TTC549 (cell line): Measurements from ENCODE around the gene MTCL1.

Experiments used
- FAIRE-seq: peaks from 2 replicates; lab custom pipeline; 2012; peaks lifted over from hg19 to GRCh38; lab: Jason Lieb, UNC

Gene MTCL1

DNA sequence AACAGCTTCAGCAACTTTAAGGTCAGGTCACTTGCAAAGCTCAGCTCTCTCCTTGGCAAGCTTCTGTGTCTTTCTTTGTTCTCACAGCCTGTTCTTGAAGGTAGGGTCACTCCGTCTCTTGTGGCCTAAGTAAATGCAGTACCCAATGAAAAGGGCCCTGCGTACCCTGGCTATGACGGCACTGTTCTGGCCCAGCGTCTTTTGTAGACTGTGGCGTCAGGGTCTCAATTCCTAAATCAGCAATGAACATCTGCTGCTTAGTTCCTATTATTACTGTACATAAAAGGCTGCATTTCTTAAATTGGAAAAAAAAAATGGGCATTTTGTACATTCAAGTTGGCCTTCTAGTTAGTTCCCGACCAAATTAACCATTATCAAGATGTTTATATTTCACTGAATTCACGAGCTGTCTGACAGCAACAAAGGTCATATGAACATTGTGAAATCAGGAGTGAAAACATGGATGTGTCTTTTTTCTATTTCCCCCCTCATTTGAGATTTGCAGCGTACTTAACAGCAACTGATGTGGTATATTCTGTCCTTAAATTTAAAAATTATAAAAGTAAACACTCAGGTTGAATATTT, 17.0 kb upstream of the MTCL1 start:
- FAIRE-seq: no peak

DNA sequence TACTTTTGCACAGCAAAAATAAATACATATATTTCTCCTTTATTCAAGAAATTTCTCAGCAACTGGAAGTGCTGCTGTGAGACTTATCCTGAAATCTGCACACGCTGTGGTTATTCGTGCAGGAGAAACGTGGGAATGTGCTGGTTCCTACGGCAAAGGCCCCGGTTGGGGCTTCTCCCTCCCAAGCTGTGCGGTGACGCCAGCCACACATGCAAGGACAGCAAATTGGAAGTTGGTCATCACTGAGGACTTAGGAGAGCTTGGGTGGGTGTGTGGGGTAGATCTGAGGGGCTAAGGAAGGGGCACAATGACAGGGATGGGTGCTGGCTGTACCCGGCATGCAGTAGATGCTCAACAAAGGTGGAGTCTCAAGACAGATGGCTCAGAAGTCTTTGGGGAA, 16.5 kb upstream of the MTCL1 start:
- no peak for FAIRE-seq

GRCh38 chr18:8689517-8689916, 15.8 kb upstream of the MTCL1 start:
- no peak for FAIRE-seq

GRCh38 chr18:8694891-8695290, 10.5 kb upstream of the MTCL1 start:
- FAIRE-seq: no peak

DNA sequence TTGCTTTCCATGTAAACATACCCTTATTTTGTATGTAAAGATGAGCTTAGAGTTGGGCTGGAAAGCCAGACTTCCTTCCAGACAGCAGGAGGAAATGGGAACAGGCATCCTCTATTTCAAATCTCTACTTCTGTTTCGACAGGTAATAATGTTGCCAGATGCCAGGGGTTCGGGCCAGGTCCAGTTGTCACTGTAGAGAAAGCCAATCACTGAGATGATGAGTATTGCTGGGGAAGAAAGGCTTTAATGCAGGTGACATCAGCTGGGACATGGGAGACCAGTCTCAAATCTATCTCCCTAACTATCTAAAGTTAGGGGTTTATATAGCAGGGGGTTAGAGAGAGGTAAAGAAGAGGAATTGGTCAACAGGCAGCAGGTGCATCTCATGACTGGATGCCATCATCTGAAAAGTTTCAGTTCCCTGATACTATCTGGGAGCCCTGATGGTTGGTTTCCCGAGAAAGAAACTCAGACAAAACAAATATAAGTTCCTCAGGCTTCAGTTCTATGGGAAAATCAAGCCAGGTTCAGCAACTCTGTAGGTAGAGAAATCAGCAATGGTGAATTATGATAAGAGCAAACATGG, 9.3 kb upstream of the MTCL1 start:
- FAIRE-seq: no peak

- FAIRE-seq: peak; percentile 88
These were observed 8.6 kb upstream of the MTCL1 start for GRCh38 chr18:8696749-8697211.

DNA sequence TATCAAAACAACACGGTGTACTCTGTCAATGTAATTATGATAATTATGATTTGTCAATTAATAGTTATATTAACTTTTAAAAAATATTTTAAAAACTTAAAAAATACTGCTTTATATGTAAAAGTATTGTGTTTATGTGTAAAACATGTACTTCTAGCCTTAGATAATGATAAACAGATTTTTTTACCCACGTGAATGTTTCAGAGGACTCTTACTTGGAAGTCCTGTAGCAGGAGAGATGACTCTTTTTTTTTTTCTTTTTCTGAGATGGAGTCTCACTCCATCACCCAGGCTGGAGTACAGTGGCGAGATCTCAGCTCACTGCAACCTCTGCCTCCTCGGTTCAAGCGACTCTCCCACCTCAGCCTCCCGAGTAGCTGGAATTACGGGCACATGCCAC, 6.2 kb upstream of the MTCL1 start:
- no peak for FAIRE-seq

DNA sequence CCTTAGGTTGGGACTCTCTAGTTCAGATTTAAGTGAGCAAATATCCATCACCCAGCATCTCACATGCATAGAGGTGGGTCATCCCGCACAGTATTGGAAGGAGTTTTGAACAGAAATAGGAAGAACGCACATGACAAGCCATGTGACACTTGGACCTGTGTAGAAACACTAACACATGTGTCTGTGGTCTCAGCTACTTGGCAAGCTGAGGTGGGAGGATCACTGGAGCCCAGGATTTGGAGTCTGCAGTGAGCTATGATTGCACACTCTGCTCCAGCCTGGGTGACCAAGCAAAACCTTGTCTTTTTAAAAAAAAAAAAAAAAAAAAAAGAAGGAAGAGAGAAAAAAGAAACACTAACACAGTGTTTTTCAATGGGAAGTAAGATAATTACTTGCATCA, 5.4 kb upstream of the MTCL1 start:
- FAIRE-seq: no peak

DNA sequence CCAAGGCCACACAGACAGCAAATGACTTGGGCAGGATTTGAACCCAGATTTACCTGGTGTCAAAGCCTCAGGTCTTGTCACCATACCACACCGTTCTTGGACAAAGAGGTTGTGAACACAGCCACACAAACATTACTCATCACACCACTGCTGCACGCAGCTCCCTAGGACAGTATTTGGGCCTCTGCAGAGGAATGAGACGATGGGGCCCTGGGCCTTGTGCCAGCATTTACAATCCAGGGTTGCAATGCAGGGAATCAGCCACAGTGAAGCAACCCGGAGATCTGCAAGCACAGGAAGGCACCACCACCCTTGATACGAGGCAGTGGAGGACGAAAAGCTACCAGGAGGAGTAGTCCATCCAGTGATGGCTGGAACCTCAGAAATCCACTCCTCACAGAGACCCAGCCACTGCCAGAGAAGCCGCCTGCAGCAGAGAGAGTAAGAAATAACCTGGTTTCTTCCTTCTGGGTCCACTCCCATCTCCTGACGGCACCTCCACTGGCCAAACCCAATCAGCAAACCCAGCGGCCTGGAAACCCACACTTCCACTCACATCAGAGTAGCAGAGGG, 3.7 kb upstream of the MTCL1 start:
- no peak for FAIRE-seq

GRCh38 chr18:8702668-8703067, 2.7 kb upstream of the MTCL1 start:
- no peak for FAIRE-seq

- FAIRE-seq: no peak
These were observed 2.2 kb upstream of the MTCL1 start for GRCh38 chr18:8703092-8703709.

GRCh38 chr18:8703781-8704301, 1.5 kb upstream of the MTCL1 start:
- FAIRE-seq: no peak

DNA sequence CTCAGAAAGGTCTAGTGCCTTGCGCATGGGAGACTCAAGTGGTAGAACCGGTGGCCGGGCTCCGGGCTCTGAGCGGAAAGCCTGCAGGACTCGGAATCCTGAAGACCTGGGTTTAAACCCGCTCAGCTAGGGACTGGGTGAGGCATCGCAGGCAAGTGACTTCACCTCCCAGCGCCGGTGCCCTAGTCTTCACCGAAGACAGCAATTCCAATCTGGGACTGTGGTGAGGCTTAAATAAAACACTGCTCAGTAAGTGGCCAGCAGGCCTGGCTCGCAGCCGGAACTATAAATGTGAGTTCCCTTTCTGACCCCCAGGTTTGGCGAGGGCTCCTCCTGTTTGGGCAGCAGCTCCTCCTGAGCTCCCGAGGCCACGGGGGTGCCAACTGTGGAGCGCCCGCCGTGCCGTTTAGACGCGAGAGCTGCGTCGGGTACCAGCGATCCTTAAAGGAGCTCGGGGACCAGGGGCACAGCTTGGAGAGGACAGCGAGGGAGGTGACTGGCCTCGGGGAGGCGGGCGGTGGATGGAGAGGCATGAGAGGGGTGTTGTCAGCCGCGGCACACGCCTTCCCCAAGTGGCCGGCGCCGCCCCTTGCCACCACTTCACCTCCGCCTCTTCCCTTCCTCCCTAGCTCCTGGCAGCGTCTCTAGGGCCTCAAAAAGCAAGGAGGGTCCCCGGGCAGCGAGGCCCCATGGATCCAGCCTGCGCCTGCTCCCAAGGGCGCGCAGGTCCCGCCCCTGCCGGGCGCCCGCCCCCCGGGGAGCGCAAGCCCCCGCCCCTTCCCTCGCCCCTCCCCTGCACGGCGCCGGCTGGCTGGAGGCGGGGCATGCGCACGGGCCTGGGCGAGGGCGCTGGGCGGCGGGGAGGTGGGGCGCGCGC, 757 bp upstream of the MTCL1 start:
- no peak for FAIRE-seq

DNA sequence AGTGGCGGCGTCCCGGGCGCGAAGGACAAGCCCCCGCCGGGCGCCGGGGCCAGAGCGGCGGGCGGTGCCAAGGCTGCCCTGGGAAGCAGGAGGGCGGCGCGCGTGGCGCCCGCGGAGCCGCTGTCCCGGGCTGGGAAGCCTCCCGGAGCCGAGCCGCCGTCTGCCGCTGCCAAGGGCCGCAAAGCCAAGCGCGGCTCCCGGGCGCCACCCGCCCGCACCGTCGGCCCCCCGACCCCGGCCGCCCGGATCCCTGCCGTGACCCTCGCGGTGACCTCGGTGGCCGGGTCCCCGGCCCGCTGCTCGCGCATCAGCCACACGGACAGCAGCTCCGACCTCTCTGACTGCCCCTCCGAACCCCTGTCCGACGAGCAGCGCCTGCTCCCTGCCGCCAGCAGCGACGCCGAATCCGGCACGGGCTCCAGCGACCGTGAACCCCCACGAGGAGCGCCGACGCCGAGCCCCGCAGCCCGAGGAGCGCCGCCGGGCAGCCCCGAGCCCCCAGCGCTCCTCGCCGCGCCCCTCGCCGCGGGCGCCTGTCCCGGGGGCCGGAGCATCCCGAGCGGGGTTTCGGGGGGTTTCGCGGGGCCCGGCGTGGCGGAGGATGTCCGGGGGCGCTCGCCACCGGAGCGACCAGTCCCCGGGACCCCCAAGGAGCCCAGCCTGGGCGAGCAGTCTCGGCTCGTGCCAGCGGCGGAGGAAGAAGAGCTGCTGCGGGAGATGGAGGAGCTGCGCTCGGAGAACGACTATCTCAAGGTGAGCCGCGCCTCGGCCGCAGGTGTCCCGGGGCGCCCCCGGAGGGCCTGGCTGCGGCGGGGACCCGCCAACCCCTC, 820 bp downstream of the MTCL1 start:
- no peak for FAIRE-seq

DNA sequence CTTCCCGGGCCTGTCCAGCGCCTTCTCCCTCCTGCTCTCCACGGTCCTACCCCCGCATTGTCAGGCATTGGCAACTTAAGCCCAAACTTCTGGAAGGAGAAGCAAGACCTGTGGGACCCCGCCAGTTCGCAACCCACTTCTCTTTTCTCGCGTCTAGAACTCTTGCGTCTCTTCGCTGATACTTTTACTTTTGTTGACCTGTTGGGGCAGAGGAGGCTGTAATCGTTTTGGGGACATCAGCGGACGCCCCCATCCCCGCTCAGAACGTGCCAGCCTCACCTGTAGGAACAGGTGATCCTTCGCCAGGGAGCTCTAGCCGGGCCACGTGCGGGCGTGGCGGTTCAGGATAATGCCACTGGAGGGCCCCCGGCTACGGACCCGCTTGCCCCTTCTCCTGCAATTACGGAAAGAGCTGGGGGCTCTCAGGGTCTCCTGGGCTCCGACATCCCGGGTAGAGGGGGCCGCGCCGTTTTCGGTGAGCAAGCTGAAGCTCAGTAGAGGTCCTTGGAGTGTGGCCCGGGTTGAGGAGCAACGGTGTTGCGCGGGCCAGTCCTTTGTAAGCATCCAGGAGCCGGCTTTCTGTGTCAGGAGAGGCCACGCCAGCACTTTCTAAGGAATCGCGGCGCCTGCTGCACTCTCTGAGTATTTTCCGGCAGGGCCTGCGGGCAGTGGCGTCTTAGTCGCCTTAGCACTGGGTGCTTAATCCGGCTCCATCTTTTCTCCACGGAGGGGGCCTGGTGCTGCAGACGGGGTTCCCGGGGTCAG, 1.6 kb downstream of the MTCL1 start:
- FAIRE-seq: no peak

DNA sequence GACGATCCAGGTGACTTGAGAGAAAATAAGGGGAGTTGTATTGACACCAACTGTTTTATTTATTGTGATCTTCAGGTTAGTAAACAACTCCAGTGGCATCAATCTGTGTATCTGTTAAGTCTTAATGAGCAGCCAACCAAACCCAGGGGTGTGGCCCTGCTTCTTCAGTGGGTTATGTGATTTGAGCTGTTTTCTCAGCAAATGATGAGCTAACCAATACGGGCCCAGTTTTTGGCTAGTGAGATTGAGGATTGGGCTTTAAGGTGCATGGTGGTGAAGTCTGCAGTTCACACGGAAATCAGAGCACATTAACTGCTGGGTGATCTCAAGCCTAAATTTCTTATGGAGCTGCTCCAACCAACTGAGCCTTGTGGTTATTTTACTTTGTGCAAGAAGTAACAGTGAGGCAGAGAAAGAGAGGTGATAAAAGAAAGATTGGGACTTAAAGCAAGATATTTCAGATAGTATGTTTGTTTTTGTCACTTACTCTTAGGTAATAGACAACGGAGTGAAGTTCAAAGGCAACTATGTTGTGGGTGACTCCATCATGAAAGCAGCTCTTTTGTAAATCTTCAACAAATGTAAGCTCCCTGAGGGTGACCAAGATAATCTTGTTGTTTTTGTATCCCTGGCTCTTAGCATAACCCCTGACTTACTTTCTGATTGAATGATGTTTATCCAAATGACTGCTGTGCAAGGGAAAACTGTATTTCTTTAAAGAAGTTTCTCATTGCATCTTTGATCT, 2.4 kb downstream of the MTCL1 start:
- no peak for FAIRE-seq

- no peak for FAIRE-seq
These were observed 3.3 kb downstream of the MTCL1 start for GRCh38 chr18:8708670-8709069.

DNA sequence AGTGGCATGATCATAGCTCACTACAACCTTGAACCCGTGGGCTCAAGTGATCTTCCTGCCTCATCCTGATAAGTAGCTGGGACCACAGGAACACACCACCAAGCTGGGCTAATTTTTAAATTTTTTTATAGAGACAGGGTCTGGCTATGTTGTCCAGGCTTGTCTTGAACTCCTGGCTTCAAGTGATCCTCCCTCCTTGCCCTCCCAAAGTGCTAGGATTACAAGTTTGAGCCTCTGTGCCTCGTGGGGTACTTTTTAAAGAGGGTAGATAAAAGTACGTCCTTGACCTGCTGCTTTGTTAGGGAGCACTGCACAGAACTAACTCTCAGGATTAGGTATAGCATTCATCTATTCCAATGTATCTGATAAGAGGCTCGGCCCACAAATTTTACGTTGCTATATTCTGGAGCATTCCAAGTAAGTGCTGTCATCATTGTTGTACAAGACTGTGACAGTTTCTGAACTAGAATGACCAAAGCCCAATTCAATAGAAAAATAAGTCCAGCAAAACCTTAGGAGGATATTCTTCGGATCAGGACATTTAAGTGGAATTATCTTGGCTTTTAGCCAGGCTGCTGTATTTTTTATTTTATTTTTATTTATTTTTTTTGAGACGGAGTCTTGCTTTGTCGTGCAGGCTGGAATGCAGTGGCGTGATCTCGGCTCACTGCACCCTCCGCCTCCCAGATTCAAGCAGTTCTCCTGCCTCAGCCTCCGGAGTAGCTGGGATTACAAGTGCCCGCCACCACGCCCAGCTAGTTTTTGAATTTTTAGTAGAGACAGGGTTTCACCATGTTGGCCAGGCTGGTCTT, 4.1 kb downstream of the MTCL1 start:
- FAIRE-seq: no peak

GRCh38 chr18:8711736-8712135, 6.4 kb downstream of the MTCL1 start:
- no peak for FAIRE-seq
